ENCODE measurements around the gene OR8K5. TPM values are rescaled to one million over a fixed set of nuclear protein-coding genes. Genes with fewer than 3 reads are reported as not detected.

The OR8K5 gene, protein sequence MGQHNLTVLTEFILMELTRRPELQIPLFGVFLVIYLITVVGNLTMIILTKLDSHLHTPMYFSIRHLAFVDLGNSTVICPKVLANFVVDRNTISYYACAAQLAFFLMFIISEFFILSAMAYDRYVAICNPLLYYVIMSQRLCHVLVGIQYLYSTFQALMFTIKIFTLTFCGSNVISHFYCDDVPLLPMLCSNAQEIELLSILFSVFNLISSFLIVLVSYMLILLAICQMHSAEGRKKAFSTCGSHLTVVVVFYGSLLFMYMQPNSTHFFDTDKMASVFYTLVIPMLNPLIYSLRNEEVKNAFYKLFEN
- not detected for total RNA-seq
- long read RNA-seq: 0 reads

DNA sequence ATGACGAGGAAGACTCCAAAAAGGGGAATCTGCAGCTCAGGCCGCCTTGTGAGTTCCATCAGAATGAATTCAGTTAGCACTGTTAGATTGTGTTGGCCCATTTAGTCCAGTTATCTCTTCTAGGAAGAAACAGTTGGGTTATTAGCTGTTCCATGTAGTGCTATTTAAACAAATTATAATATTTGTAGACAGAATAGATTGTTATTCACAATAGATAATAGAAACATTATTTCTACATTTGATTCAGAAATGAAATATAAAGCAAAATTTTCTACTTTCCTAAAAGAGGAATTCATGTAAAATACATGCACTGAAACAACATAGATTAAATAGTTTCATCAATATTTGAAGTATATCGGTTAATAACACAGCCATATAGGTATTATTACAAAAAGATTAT lies at the start of gene OR8K5:
Gene OR8K5, minus strand, starts transcription at position 101 of the 400 bp plus-strand sequence. Its CDS starts 0 bp downstream, at position 101.
- Histone ChIP-seq H3K4me1 (no peaks in the 10 kb centered on the region), H3K27ac (no peak within 1 kb of the TSS), H3K27me3 (no peaks in the 10 kb centered on the region), H3K36me3 (no peaks in the 10 kb centered on the region), H3K9me3 (no peaks in the 10 kb centered on the region), H3K4me3 (no peak within 1 kb of the TSS)
- WGBS (ENCODE audit: insufficient coverage, low coverage, low lambda C conversion rate, missing lambda C conversion rate): 44% methylated on average over 3 of the region's 3 CpGs
- DNase-seq: no peak
- intact Hi-C loops (cut with DNase I): no loop called here
- no peak for ATAC-seq
- TF ChIP-seq CTCF (IDR thresholded peaks at IDR 0.05): no peak
- no peak for TF ChIP-seq POLR2A (IDR thresholded peaks at IDR 0.05)

GRCh38 chr11:56207790-56208189 lies 47.7 kb upstream of the OR8K5 start:
- TF ChIP-seq CTCF (IDR thresholded peaks at IDR 0.05): no peak
- Histone ChIP-seq H3K4me1 (no peaks in the 10 kb centered on the region), H3K36me3 (no peaks in the 10 kb centered on the region), H3K4me3 (no peak overlapping the region), H3K27me3 (no peaks in the 10 kb centered on the region), H3K27ac (no peak overlapping the region), H3K9me3 (no peaks in the 10 kb centered on the region)
- ATAC-seq (no peak), DNase-seq (no peak)
- intact Hi-C loops (cut with DNase I): no loop called here
- 10% methylated on average over 1 of the region's 1 CpG for WGBS (ENCODE audit: insufficient coverage, low coverage, low lambda C conversion rate, missing lambda C conversion rate)

DNA sequence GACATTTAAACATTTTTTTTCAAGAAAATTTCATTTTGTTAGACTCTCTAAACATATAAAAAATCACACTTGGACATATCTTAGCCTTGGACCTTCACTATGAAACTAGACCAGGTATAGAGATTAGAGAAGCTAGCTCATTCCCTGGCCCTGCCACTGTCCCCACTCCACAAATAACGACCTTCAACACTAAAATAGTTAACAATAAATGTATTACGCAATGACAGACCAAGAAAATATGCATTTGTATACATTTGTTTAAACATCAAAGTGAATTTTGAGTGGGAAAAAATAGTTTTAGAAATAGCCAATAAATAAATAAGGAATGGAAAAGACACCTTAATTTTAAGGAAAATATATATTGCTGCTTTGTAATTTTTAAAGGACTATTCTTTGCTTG lies 37.2 kb upstream of the OR8K5 start:
- no peak for ATAC-seq
- WGBS (ENCODE audit: insufficient coverage, low coverage, low lambda C conversion rate, missing lambda C conversion rate): 33% methylated on average over 2 of the region's 2 CpGs
- intact Hi-C loops (cut with DNase I): no loop called here
- Histone ChIP-seq H3K4me1 (no peaks in the 10 kb centered on the region), H3K4me3 (no peak overlapping the region), H3K36me3 (no peaks in the 10 kb centered on the region), H3K9me3 (no peaks in the 10 kb centered on the region), H3K27me3 (no peaks in the 10 kb centered on the region), H3K27ac (no peak overlapping the region)
- DNase-seq: no peak
- no peak for TF ChIP-seq CTCF (IDR thresholded peaks at IDR 0.05)
- TF ChIP-seq POLR2A (IDR thresholded peaks at IDR 0.05): no peak

- no peaks in the 10 kb centered on the region for H3K36me3 ChIP-seq
- H3K4me1 ChIP-seq: no peaks in the 10 kb centered on the region
- H3K4me3 ChIP-seq: no peak overlapping the region
- ATAC-seq (no peak), DNase-seq (no peak)
- no peaks in the 10 kb centered on the region for H3K9me3 ChIP-seq
- 64% methylated on average over 3 of the region's 3 CpGs for whole genome bisulfite sequencing (ENCODE audit: insufficient coverage, low coverage, low lambda C conversion rate, missing lambda C conversion rate)
- no peaks in the 10 kb centered on the region for H3K27me3 ChIP-seq
- intact Hi-C loops (cut with DNase I): no loop called here
- TF ChIP-seq POLR2A (IDR thresholded peaks at IDR 0.05): no peak
- no peak for TF ChIP-seq CTCF (IDR thresholded peaks at IDR 0.05)
- H3K27ac ChIP-seq: no peak overlapping the region
Measured at GRCh38 chr11:56196705-56197104, 36.6 kb upstream of the OR8K5 start.
